Keratinocyte (primary cell): ENCODE measurements around the gene CLCN1.

ENCODE experiments used
- EZH2 ChIP-seq: IDR thresholded peaks from one replicate; pipeline ENCODE4 v1.6.1; 2012; ENCODE audit warnings: inconsistent platforms, mild to moderate bottlenecking, low read length, moderate library complexity
- TF ChIP-seq, protein P1 (sequence below), 3 experiments: IDR thresholded peaks in 1 of 3; conservative IDR thresholded peaks in 1 of 3; optimal IDR thresholded peaks in 1 of 3; 2 replicates in 2 of 3; 3 replicates in 1 of 3; pipeline versions ENCODE3 to v1.5.1; 2011; ENCODE audit warnings: low read length in 3 of 3, mild to moderate bottlenecking in 3 of 3, moderate library complexity in 2 of 3, control low read depth in 1 of 3, inconsistent platforms in 1 of 3; ENCODE audit not compliant: insufficient read depth in 2 of 3; ENCODE audit errors: extremely low read depth in 1 of 3

DNA sequence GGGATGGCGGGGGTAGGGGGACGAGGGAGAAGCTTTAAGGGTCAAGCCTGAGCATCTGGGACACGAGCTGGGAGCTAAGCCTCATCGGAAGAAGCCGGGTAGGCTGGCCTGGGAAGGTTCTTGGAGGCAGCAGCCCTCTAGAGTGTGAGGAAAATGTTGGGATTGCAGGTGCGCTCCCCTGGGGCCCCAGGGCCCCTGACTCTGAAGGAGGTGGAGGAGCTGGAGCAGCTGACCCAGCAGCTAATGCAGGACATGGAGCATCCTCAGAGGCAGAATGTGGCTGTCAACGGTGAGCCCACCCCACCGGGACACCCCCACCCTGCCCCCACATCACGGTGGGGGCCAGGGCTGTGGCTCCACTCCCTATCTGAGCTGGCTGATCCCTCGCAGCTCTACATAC lies 72.1 kb downstream of the CLCN1 start:
- TF ChIP-seq, protein P1, sequence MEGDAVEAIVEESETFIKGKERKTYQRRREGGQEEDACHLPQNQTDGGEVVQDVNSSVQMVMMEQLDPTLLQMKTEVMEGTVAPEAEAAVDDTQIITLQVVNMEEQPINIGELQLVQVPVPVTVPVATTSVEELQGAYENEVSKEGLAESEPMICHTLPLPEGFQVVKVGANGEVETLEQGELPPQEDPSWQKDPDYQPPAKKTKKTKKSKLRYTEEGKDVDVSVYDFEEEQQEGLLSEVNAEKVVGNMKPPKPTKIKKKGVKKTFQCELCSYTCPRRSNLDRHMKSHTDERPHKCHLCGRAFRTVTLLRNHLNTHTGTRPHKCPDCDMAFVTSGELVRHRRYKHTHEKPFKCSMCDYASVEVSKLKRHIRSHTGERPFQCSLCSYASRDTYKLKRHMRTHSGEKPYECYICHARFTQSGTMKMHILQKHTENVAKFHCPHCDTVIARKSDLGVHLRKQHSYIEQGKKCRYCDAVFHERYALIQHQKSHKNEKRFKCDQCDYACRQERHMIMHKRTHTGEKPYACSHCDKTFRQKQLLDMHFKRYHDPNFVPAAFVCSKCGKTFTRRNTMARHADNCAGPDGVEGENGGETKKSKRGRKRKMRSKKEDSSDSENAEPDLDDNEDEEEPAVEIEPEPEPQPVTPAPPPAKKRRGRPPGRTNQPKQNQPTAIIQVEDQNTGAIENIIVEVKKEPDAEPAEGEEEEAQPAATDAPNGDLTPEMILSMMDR (optimal IDR thresholded peaks at IDR 0.05 in 1 of 3, IDR thresholded peaks at IDR 0.05 in 1 of 3, conservative IDR thresholded peaks at IDR 0.05 in 1 of 3; ENCODE audit: extremely low read depth in 1 of 3, insufficient read depth in 2 of 3, low read length in 3 of 3) = no peak
- no peak for TF ChIP-seq EZH2
